Thoracic aorta (tissue), 2 donors: Measurements from ENCODE around the gene RAB3B. TPM values are rescaled to one million over a fixed set of nuclear protein-coding genes. Genes with fewer than 3 reads are reported as not detected.
A peak's percentile ranks its signal among the peaks of the same experiment; 100 is the strongest.

ENCODE experiments used
- ATAC-seq: fragments of 150-250 bp; one replicate; pipeline ENCODE4 v1.8.0; 2017; ENCODE audit warnings: low read depth; ENCODE audit not compliant: insufficient number of reproducible peaks, low FRiP score
- DNase-seq: peaks from one replicate; pipeline ENCODE4 v3.0.0-alpha.2; 2020; ENCODE audit warnings: low spot score
- H3K27ac ChIP-seq, 2 donors: fragments of 200-600 bp; sonication (generic); 1 replicate in 1 of 2; 2 replicates in 1 of 2; pipeline ENCODE4 v1.5.1; 2016; ENCODE audit warnings: mild to moderate bottlenecking in 2 of 2, moderate library complexity in 2 of 2
- H3K27me3 ChIP-seq: fragments of 200-600 bp; sonication (generic); replicated peaks from 2 replicates; pipeline ENCODE4 v1.6.0; 2016; ENCODE audit warnings: mild to moderate bottlenecking; ENCODE audit not compliant: insufficient read depth
- H3K36me3 ChIP-seq: fragments of 200-600 bp; sonication (generic); one replicate; pipeline ENCODE4 v1.5.1; 2016
- H3K4me1 ChIP-seq, 2 donors: fragments of 200-600 bp; sonication (generic); 1 replicate in 1 of 2; 2 replicates in 1 of 2; pipeline versions ENCODE4 v1.5.1 to v1.6.0; 2016; ENCODE audit warnings: low read depth in 2 of 2, mild to moderate bottlenecking in 1 of 2; ENCODE audit not compliant: control insufficient read depth in 1 of 2
- H3K4me3 ChIP-seq: fragments of 200-600 bp; sonication (generic); 2 replicates; pipeline ENCODE4 v1.5.1; 2016; ENCODE audit warnings: mild to moderate bottlenecking
- H3K9me3 ChIP-seq: fragments of 200-600 bp; sonication (generic); 2 replicates; pipeline ENCODE4 v1.5.1; 2016
- total RNA-seq, 2 donors: library from RNA; depleted of rRNA; stranded (reverse); fragments of >200 nt; gene quantifications; one replicate each; pipeline versions ENCODE4 v1.1.0 to v1.2.3, GENCODE V29; 2016
- TF ChIP-seq, protein P1 (sequence below): fragments of 200-600 bp; sonication (generic); IDR thresholded peaks from one replicate; pipeline ENCODE4 v1.5.1; 2019; ENCODE audit warnings: antibody characterized with exemption

RAB3B gene
- not detected for total RNA-seq

DNA sequence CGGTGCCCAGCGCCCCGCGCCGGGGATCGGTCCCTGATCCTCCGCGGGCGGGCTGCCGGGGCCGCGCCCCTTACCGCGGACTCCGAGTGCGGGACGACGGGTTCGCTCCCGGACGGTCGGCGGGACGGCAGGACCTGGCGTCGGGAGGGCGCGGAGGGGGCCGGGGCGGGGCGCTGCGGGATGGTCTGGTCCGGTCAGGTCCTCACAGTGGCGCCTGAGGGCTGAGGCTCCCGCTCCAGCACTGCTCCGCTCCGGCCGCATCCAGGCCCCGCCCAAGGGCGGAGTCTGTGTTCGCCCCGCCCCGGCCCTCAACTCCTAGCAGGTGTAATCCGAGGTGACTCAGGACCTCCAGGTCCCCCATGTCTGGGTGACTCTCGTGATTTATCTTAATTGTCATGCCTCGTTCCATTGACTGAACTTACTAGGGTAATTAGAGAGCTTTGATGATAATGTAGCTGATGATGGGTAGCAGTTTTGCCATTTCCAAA lies at the start of gene RAB3B:
Gene RAB3B, minus strand, starts transcription at position 223 of the 488 bp plus-strand sequence. CDS start 13,583 bp downstream, outside the sequence.
- Histone ChIP-seq H3K27ac (no peak within 1 kb of the TSS), H3K9me3 (no peaks in the 10 kb centered on the region), H3K4me3 (peak within 1 kb of the TSS; percentile 73), H3K36me3 (no peaks in the 10 kb centered on the region), H3K4me1 (no peaks in the 10 kb centered on the region), H3K27me3 (no peaks in the 10 kb centered on the region)
- DNase-seq (no peak), ATAC-seq (no peak)
- TF ChIP-seq, protein P1, sequence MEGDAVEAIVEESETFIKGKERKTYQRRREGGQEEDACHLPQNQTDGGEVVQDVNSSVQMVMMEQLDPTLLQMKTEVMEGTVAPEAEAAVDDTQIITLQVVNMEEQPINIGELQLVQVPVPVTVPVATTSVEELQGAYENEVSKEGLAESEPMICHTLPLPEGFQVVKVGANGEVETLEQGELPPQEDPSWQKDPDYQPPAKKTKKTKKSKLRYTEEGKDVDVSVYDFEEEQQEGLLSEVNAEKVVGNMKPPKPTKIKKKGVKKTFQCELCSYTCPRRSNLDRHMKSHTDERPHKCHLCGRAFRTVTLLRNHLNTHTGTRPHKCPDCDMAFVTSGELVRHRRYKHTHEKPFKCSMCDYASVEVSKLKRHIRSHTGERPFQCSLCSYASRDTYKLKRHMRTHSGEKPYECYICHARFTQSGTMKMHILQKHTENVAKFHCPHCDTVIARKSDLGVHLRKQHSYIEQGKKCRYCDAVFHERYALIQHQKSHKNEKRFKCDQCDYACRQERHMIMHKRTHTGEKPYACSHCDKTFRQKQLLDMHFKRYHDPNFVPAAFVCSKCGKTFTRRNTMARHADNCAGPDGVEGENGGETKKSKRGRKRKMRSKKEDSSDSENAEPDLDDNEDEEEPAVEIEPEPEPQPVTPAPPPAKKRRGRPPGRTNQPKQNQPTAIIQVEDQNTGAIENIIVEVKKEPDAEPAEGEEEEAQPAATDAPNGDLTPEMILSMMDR = no peak

GRCh38 chr1:52037909-52038308 lies 47.4 kb upstream of the RAB3B start:
- no peak overlapping the region for H3K4me3 ChIP-seq
- no peak overlapping the region for H3K27ac ChIP-seq
- no peaks in the 10 kb centered on the region for H3K9me3 ChIP-seq

DNA sequence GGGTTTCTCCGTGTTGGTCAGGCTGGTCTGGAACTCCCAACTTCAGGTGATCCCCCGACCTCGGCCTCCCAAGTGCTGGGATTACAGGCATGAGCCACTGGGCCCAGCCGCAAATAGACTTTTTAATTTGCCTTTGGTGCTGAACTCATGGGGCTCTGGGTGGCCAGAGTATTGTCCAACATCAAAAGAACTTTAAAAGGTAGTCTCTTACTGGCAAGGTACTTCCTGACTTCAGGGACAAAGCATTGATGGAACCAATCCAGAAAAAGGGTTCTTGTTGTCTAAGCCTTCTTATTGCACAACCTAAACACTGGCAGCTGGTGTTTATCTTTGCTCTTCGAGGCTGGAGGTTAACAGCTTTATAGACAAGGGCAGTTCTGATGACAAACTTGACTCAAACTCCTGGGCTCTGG lies 46.9 kb upstream of the RAB3B start:
- ATAC-seq (no peak), DNase-seq (no peak)
- H3K4me1 ChIP-seq = peaks cover 5 to 6% of the 10 kb centered on the region in 2 donors
- no peak overlapping the region for H3K27ac ChIP-seq
- peaks cover 13% of the 10 kb centered on the region for H3K36me3 ChIP-seq
- no peaks in the 10 kb centered on the region for H3K27me3 ChIP-seq
- no peaks in the 10 kb centered on the region for H3K9me3 ChIP-seq
- TF ChIP-seq, protein P1 = no peak
- H3K4me3 ChIP-seq = no peak overlapping the region

More at GRCh38 chr1:52037909-52038308, 47.4 kb upstream of the RAB3B start:
- Histone ChIP-seq H3K27me3 (no peaks in the 10 kb centered on the region), H3K4me1 (peaks cover 4% of the 10 kb centered on the region in 2 donors), H3K36me3 (peaks cover 13% of the 10 kb centered on the region)
- TF ChIP-seq, protein P1 = no peak
- ATAC-seq = no peak
- no peak for DNase-seq

DNA sequence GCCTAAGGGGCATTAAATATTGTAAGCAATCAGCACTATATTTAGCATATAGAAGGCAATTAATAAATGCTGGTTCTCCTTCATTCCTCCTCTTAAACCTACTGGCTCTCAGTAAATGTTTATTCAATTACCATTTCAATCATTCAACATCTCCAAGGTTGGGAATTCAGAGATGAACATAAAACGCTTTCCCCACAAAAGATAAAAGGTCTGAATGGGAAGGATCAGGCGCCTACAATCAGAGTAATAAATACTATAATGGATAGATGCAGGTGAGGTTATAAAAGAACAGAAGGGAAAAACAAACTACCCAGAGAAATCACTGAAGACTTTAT lies 43.5 kb upstream of the RAB3B start:
- DNase-seq = no peak
- no peak for ATAC-seq
- peak overlapping the region; percentile 84 for H3K4me3 ChIP-seq
- H3K4me1 ChIP-seq = peaks cover 21 to 28% of the 10 kb centered on the region in 2 donors
- H3K36me3 ChIP-seq = no peaks in the 10 kb centered on the region
- TF ChIP-seq, protein P1 = no peak
- H3K27me3 ChIP-seq = no peaks in the 10 kb centered on the region
- H3K27ac ChIP-seq = peak overlapping the region; percentile 88 to 91
- no peaks in the 10 kb centered on the region for H3K9me3 ChIP-seq

DNA sequence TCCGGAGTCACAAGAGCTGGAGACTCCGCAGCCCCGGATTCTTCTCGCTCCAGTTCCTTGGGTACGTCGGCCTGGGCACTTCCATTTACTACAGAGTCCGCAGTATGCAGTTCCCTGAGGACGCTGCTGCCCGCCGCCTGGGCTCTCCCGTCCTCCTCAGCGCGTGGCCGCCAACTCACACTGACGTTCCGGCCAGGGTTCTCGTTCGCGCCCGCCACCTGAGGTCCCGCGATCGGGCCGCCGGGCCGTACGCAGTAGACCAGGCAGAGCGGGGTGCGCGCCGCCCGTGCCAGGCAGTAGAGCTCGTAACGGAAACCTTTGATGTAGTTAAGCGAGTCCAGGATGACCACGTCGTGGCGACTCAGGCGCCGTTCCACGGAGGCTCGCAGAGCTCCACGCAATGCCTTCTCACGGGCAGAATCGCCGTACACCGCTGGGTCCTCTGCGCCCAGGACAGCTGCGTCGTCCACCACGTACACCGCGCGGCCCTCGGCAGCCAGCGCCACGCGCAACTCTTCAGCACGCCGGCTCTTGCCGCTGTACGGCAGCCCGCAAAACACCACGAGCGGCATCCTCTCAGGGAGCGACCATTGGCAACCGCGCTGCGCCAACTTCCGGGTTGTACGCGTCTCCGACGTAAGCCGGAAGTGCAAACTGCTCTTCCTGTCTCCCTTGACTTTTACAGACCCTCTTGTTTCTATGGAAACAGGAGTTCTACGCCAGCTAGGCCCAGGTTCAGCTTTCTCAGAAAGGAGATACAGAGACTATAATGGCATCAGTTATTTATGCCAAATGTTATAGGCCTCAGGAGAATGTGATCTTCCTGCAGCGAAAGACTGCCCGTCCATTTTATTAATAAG lies 42.9 kb upstream of the RAB3B start, which contains the start of gene KTI12:
Gene KTI12, minus strand, starts transcription at position 621 of the 860 bp plus-strand sequence. Its CDS starts 49 bp downstream, at position 572.
- H3K36me3 ChIP-seq = no peaks in the 10 kb centered on the region
- DNase-seq (peak; percentile 54), ATAC-seq (peak; percentile 90)
- peak within 1 kb of the TSS; percentile 84 for H3K4me3 ChIP-seq
- peak within 1 kb of the TSS; percentile 88 to 91 for H3K27ac ChIP-seq
- TF ChIP-seq, protein P1 = no peak
- peaks cover 21 to 28% of the 10 kb centered on the region in 2 donors for H3K4me1 ChIP-seq
- H3K9me3 ChIP-seq = no peaks in the 10 kb centered on the region
- H3K27me3 ChIP-seq = no peaks in the 10 kb centered on the region
